HG03159 (cell line): Measurements from ENCODE around the gene GLTPD2.

Experiments used
- ATAC-seq: cut with Tn5 transposase; IDR thresholded peaks from one replicate; pipeline ENCODE4 v1.9.1; 2021; ENCODE audit warnings: mild to moderate bottlenecking, moderate library complexity; ENCODE audit not compliant: unreplicated experiment

GLTPD2 gene

DNA sequence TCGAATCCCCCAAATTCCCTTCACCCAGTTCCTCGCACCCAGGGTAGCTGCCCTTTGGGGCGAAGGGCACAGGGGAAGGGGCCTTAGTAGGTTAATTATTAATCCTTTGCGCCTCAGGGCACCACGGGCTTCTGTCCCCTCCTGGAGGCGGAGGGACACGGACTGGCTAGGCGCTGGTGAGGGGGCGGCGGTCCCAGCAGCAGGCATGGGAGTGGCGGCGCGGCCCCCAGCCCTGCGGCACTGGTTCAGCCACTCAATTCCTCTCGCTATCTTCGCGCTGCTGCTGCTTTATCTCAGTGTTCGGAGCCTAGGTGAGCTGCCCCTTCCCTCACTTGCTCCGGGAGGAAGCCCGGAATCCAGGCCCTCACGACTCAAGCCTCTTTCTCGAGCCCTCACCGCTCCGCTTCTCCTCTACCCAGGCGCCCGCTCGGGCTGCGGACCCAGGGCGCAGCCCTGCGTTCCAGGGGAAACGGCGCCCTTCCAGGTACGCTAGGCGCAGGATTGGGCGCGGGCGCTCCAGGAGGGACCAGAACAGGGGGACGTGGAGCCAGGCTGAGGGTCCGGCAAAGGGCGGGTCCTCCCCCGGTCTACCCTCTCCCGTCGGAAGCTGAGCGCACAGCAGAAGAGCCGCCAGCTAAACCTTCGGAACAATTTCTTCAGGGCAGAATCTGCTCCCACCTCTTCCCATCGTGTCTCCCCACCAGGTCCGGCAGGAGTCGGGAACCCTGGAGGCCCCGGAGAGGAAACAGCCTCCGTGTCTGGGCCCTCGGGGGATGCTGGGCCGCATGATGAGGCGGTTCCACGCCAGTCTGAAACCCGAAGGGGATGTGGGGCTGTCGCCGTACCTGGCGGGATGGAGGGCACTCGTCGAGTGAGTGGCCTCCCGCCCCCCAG, at the start of gene GLTPD2:
TSS of gene GLTPD2 (plus strand) at position 158 of the 894 bp plus-strand sequence. CDS start at position 206, 48 bp downstream.
- no peak for ATAC-seq

GRCh38 chr17:4739122-4740024, 49.4 kb upstream of the GLTPD2 start, which contains the start of the genes CXCL16 and ZMYND15:
Gene CXCL16 (minus strand): TSS chr17:4739928. CDS start chr17:4739339, 589 bp downstream.
Gene ZMYND15 (plus strand): TSS chr17:4739833. CDS start chr17:4740549, 716 bp downstream.
- no peak for ATAC-seq

- ATAC-seq, result no peak
These were observed 48.8 kb upstream of the GLTPD2 start for GRCh38 chr17:4740025-4740351.

DNA sequence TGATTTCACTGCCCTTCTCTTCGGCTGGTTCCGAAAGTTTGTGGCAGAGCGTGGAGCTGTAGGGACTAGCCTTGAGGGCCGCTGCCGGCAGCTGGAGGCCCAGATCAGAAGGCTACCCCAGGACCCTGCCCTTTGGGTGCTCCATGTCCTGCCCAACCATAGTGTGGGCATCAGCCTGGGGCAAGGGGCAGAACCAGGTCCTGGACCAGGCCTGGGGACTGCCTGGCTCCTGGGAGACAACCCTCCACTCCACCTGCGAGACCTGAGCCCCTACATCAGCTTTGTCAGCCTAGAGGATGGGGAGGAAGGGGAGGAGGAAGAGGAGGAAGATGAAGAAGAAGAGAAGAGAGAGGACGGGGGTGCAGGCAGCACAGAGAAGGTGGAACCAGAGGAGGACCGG, 48.2 kb upstream of the GLTPD2 start:
- no peak for ATAC-seq

- no peak for ATAC-seq
These were observed 47.2 kb upstream of the GLTPD2 start for GRCh38 chr17:4741544-4741943.

DNA sequence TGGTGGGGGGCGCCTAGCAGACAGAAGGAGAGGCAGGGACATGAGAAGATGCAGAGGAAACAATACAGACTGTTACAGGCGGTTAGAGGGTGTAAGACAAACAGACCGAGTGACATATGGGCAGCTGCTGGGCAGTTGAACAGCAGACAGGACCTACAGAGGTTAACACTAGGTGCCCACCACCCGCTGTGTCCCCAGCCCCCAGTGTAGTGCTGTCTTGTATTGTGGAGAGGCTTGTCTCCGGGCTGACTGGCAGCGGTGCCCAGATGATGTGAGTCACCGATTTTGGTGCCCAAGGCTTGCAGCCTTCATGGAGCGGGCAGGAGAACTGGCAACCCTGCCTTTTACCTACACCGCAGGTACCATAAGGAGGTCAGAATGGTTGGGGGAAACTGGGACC, 46.6 kb upstream of the GLTPD2 start:
- ATAC-seq, result no peak

DNA sequence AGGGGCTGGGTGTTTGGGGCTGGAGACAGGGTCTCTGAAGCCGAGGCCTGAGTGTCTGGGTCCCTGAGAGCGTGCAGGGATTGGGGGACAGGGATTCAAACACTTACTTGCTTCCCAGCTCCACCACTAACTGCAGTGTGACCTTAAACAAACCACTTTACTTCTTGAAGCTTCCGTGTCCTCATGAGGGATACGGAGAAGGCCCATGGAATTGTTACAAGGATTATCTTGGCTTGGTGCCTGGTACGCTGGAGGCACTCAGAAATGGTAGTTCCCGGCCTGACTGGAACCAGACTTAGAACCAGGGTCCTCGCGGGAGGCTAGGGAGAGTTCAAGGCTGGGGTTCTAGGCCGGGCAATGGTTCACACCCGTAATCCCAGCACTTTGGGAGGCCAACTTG, 46.1 kb upstream of the GLTPD2 start:
- ATAC-seq, result no peak

DNA sequence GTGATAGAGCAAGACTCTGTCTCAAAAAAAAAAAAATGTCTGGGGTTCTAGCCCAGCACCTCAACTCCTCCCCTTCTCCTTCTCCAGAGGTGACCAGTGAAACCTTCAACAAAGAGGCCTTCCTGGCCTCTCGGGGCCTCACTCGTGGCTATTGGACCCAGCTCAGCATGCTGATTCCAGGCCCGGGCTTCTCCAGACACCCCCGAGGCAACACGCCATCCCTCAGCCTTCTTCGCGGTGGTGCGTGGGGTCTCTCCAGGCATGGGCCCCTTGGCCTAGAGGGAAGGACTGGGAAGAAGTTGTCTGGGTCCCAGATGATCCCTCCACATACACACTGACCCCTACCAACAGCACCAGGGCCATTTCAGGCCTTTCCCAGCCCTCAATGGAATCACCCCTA, 45.5 kb upstream of the GLTPD2 start:
- ATAC-seq, result no peak

GRCh38 chr17:4743898-4744297, 44.9 kb upstream of the GLTPD2 start:
- no peak for ATAC-seq

DNA sequence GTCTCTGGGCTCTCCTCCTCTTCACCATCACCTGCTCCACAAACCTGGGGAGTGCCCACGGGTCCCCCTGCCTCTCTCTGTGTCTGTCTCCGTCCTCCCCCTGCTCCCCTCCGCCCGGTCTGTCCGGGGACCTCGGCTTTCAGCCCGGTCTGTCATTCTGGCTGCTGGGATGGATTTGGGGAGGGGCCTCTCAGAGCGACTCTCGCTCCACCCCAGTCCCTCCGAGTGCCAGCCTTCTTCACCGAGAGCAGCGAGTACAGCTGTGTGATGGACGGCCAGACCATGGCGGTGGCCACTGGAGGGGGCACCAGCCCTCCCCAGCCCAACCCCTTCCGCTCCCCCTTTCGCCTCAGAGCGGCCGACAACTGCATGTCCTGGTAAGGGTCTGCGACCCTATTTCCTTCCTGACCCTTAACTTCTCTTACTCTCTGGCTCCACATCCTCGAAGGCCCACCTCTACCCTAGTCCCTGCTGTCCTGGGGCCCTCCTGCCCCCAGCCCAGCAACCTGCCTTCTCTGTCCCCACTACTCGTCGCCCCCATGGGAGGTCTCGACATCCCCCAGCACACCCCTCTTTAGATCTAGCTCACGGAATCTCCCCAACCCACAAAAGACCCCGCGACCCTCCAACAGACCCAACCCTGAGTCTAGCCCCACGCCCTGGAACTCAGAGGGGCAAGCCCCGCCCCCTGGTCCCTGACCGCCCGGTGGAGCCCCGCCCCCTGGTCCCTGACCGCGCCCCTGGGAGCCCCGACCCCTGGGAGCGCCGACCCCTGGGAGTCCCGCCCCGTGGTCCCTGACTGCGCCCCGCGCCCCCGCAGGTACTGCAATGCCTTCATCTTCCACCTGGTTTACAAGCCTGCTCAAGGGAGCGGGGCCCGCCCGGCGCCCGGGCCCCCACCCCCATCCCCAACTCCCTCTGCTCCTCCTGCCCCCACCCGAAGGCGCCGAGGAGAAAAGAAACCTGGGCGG, 43.5 kb upstream of the GLTPD2 start:
- ATAC-seq, result no peak

GRCh38 chr17:4747847-4748246, 40.9 kb upstream of the GLTPD2 start:
- ATAC-seq, result no peak

GRCh38 chr17:4748686-4749085, 40.1 kb upstream of the GLTPD2 start:
- ATAC-seq, result no peak

DNA sequence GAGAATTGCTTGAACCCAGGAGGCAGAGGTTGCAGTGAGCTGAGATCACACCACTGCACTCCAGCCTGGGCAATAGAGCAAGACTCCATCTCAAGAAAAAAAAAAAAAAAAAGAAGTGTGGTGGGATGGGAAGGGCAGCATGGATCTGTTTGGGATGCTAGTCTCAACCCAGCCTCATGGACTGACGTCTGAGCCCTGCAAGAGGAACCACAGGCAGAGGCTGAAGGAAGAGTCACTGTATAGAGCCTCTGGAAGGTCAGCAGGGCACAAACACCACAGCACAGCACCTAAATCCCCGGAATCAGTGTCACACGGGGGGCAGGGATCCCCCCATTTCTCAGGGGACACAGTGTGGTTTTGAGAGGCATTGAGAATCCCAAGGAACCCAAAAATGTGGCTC, 38.2 kb upstream of the GLTPD2 start:
- ATAC-seq, result no peak

GRCh38 chr17:4751932-4752331, 36.8 kb upstream of the GLTPD2 start:
- no peak for ATAC-seq

DNA sequence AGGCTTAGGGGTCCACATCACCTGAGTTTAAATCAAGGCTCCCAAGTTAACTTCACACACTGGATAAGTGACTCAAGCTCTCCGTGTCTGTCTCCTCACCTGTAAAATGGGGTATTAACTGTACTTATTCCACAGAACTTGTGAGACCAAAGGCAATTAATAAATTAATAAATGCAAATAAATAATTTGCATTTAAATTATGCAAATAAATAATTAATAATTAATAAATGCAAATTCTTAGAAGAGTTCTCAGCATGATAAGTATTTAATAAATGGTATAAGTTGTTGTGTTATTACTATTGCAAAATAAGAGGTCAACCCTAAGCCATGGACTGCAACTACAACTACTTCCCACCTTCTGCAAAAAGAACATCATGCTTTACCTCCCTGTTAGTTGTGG, 35.4 kb upstream of the GLTPD2 start:
- ATAC-seq, result no peak

- no peak for ATAC-seq
These were observed 29.0 kb upstream of the GLTPD2 start for GRCh38 chr17:4759776-4760236.

DNA sequence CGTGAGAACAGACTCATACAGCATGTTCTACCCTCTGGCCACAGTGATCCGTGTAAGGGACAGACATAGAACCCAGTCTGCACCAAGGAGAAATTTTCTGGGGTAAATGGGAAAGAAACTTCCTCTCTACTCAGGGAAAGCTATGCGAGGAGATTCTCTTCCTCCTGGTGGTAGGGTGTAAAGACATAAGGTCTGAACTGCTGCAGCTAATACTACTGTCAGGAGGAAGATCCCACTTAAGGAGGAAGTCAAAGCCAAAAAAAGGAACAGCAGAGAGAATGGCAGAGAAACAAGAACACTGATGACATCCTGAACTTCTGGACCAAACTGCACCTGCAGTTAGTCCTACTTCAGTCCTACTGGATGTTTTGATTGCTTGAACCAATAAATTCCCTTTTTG, 24.2 kb upstream of the GLTPD2 start:
- ATAC-seq, result no peak

- no peak for ATAC-seq
These were observed 22.6 kb upstream of the GLTPD2 start for GRCh38 chr17:4766201-4766600.

DNA sequence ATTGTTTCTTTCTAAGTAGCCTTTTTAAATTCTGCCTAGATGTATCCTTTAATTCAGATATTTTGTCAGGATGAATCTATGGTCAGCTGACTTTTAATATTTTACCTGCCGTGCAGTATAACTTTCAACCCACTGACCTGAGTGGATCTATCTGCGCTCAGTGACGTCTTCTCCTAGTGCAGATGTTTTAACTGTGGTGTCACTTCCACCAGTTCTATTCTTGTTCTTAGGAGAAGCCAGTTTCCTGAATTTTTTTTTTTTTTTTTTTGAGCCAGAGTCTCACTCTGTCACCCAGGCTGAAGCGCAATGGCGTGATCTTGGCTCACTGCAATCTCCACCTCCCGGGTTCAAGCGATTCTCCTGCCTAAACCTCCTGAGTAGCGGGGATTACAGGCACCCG, 22.0 kb upstream of the GLTPD2 start:
- ATAC-seq, result no peak

- no peak for ATAC-seq
These were observed 20.5 kb upstream of the GLTPD2 start for GRCh38 chr17:4768298-4768697.
